Amygdala (tissue), 56 donors: Measurements from ENCODE around the gene SLC20A1.
"Not testable (repeated sequence)": the region's sequence is repeated elsewhere in the genome, so short reads cannot be mapped to it uniquely, and the experiment has no call there.

Experiments used
- DNase-seq, 56 donors: peaks; one replicate each; lab custom pipeline; 2025; lab: John Stamatoyannopoulos, UW

The SLC20A1 gene

DNA sequence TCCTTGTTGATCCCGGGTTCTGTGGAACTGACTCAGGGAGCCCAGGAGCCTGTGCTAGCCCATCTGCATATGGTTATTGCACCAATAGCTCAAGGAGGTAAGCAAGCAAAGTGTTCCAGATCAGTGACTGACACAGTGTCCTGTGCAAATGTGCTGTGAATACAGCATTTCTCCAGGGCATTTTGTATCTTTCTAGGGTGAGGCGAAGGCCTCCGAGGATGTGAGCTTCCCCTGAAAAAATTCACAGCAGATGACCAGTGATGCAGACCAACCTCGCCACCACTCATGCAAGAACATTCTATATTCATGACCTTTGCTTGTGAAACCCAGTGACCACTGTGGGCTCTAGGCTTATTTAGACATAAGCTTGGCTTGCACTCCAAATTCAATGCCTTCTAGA, 59.8 kb downstream of the SLC20A1 start:
- no peak for DNase-seq

DNA sequence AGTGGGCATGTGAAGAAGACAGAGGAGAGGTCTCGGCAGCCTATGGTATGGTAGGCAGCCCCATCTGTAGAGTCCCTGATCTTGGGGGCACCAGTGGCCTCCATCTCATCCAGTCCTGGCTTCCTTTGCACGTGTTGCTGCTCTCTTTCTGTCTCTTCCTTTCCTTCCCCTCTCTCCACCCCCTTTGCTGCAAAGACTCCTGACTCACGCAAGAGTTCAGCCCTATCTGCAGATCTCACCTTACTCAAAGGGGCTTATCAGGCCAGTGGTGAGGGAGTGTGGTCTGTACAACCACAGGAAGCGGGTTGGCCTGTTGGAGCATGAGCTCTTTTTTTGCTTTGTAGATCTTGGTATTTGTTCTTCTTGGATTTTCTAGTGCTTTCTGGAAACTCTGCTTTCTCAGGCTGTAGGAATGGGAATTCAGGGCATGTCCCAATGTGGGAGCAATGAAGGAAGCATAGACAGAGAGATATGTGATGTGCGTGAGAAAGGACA, 60.5 kb downstream of the SLC20A1 start:
- DNase-seq: no peak

DNA sequence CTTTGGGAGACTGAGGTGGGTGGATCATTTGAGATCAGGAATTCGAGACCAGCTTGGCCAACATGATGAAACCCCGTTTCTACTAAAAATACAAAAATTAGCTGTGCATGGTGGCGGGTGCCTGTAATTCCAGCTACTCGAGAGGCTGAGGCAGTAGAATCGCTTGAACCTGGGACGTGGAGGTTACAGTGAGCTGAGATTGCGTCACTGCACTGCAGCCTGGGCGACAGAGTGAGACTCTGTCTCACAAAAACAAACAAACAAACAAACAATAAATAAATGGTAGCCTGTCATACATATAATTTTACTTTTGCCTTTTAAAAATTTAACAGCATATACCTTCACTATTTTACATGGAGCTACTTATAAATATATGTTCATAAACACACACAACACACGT, 61.2 kb downstream of the SLC20A1 start:
- not testable (repeated sequence) for DNase-seq

DNA sequence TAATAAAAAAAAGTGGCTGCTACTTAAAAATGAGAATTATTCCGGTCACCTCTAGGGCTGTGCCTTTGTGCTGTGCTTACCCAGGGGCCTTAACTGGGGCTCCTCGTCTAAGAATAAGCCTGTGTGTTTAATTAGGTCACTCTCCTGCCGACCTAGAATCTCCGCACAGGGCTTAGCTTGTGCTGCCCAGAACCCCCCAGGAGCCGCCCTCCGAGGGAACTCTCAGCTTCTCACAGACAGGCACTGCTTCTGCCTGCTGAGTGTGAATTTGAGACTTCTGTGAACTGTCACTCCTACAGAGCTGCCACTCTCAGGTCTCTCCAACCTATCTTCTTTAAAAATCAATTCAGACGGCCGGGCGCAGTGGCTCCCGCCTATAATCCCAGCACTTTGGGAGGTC, 63.2 kb downstream of the SLC20A1 start:
- DNase-seq: peak in 22 of 56 donors; percentile 16 to 62 (median 33)

DNA sequence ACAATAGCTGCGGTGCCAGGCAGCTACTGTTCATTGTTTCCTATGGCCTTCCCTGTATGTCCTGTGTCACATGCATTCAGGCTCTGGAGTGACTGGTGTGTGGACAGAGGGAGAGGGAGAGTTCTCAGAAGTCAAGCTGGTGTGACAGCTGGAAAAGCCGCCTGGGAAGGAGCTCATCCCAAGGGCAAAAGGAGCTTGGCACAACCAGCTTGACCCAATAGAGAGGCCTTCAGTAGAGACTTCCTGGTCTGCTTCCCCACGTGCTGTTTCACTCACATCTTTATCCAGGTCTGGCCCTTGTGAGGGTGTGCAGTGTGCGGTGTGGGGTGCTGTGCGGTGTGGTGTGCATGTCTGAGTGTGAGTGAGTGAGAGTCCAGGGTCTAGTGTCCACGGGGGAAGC, 64.0 kb downstream of the SLC20A1 start:
- DNase-seq: peak in 1 of 56 donors; percentile 30

DNA sequence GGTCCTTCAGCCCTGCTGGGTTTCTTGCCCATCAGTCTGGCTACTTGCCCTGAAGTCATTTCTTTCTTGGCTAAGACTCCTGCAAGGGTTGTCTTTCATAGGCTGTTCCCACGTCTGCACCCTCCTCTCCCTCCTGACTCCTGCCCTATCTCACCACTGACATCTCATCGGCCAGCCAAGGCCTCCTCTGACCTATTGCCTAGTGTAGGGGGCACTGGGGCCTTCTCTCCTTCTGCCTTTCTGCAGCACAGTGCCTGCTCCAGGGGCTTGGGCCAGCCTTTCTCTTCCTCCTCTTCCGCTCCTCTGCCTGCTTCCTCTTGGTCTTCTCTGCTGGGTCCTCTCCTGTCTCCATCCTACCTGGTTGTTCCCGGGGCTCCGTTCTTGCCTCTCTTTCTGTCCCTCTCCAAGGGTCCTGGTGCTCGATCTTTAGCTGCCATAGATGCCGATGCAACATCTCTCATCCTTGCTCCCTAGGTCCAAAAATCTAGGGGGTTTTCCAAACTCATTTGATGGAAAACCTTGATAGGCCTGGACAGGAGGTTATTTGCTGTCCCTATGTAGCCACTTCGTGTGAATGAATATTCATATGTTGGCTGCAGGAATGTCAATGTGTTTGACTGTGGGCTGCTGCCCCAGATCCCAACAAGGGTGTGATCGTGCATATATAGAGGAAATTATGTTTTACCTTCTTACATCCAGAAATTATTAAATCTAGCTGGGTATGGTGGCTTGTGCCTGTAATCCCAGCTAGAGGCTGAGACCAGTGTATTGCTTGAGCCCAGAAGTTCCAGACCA, 65.4 kb downstream of the SLC20A1 start:
- DNase-seq: no peak

DNA sequence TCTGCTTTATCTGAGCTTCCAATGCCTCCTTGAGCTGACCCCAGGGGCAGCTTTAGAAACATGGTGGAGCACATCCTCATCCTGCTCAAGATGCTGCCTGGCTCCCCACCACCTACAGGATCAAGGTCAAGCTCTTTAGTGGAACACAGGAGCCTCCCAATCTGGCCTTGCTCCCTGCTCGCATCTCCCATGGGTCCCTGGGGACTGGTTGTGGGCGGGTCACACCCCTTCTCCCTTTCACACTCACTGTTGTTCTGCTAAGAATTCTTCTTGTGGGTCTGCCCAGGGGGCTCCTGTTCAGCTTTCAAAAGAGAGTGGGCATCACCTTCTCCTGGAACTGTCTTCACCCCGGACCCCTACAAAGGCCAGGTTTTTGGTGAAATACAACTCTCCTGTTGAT, 66.7 kb downstream of the SLC20A1 start:
- no peak for DNase-seq

DNA sequence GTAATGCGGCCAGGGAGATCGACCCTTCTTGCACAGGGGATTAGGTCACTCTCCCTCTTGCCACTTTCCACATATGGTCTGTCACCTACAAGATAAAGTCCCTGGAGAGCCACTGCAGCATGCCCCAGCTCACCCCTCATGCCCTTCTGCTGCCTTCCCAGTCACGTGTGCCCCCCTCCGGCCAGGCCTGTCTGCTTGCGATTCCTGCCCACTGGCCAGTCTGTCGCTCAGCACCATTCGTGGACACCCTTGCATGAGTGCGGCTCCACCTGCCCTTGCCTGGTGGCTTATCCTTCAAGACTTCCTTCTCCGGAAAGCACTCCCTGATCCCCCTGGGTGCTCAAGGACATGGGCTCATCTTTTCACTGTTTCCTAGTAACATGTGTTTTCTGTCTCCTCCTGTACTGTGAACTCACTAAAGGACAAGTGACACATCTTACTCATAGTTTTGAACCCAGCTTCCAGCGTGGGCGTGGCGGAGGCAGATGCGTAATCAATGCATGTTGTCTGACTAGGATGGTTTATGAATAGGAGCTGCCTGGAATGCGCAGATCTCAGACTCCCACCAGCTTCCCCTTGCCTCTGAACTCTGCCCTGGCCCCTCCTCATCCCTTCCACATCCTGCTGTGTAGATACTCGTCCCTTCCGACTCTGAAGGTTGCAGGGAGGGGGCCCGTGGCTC, 67.3 kb downstream of the SLC20A1 start:
- peak in 8 of 56 donors; percentile 6 to 42 (median 21) for DNase-seq
